T-helper 2 cell treated with Interferon-gamma antibody and Interleukin-4, amounts not matched to agents 5 μg/mL and 100 μg/mL, for 36 hours (primary cell): ENCODE data around the gene TACC2.

Experiments used
- DNase-seq: peaks from one replicate; pipeline ENCODE4 v3.0.0; 2021; ENCODE audit warnings: low spot score
- H3K27ac Mint-ChIP-seq: one replicate; pipeline ENCODE4 v1.8.0; 2021; ENCODE audit warnings: mild to moderate bottlenecking, mixed read lengths
- H3K27me3 Mint-ChIP-seq: one replicate; pipeline ENCODE4 v1.8.0; 2021; ENCODE audit warnings: low read depth, mixed read lengths
- H3K36me3 Mint-ChIP-seq: one replicate; pipeline ENCODE4 v1.8.0; 2021; ENCODE audit warnings: low read depth, mixed read lengths
- H3K4me1 Mint-ChIP-seq: one replicate; pipeline ENCODE4 v1.8.0; 2021; ENCODE audit warnings: low read depth, mixed read lengths
- H3K4me3 Mint-ChIP-seq: one replicate; pipeline ENCODE4 v1.8.0; 2022; ENCODE audit warnings: mild to moderate bottlenecking, moderate library complexity, mixed read lengths
- H3K9me3 Mint-ChIP-seq: one replicate; pipeline ENCODE4 v1.8.0; 2021; ENCODE audit warnings: mixed read lengths

Gene TACC2

GRCh38 chr10:122176232-122177213 is 187.6 kb downstream of the TACC2 start:
- DNase-seq, result no peak

GRCh38 chr10:122178655-122179054 is 189.7 kb downstream of the TACC2 start:
- no peak overlapping the region for H3K27ac Mint-ChIP-seq
- no peak for DNase-seq

More at GRCh38 chr10:122176232-122177213, 187.6 kb downstream of the TACC2 start:
- H3K4me1 Mint-ChIP-seq, result no peaks in the 10 kb centered on the region
- H3K4me3 Mint-ChIP-seq, result no peak overlapping the region
- no peaks in the 10 kb centered on the region for H3K9me3 Mint-ChIP-seq
- H3K27ac Mint-ChIP-seq, result no peak overlapping the region
- no peaks in the 10 kb centered on the region for H3K36me3 Mint-ChIP-seq
- no peaks in the 10 kb centered on the region for H3K27me3 Mint-ChIP-seq

GRCh38 chr10:122181041-122181732 is 192.2 kb downstream of the TACC2 start:
- no peak for DNase-seq
- Mint-ChIP-seq H3K9me3 (no peaks in the 10 kb centered on the region), H3K27me3 (no peaks in the 10 kb centered on the region), H3K27ac (no peak overlapping the region), H3K4me1 (no peaks in the 10 kb centered on the region), H3K4me3 (no peak overlapping the region), H3K36me3 (no peaks in the 10 kb centered on the region)

More at GRCh38 chr10:122178655-122179054, 189.7 kb downstream of the TACC2 start:
- Mint-ChIP-seq H3K4me3 (no peak overlapping the region), H3K4me1 (no peaks in the 10 kb centered on the region), H3K36me3 (no peaks in the 10 kb centered on the region), H3K27me3 (no peaks in the 10 kb centered on the region), H3K9me3 (no peaks in the 10 kb centered on the region)

GRCh38 chr10:122181876-122182275 is 192.9 kb downstream of the TACC2 start:
- no peak for DNase-seq
- H3K27ac Mint-ChIP-seq, result no peak overlapping the region
- H3K27me3 Mint-ChIP-seq, result no peaks in the 10 kb centered on the region
- H3K36me3 Mint-ChIP-seq, result no peaks in the 10 kb centered on the region
- no peak overlapping the region for H3K4me3 Mint-ChIP-seq
- no peaks in the 10 kb centered on the region for H3K9me3 Mint-ChIP-seq
- H3K4me1 Mint-ChIP-seq, result no peaks in the 10 kb centered on the region

GRCh38 chr10:122182308-122182707 is 193.3 kb downstream of the TACC2 start:
- no peaks in the 10 kb centered on the region for H3K9me3 Mint-ChIP-seq
- H3K27ac Mint-ChIP-seq, result no peak overlapping the region
- H3K27me3 Mint-ChIP-seq, result no peaks in the 10 kb centered on the region
- H3K36me3 Mint-ChIP-seq, result no peaks in the 10 kb centered on the region
- H3K4me1 Mint-ChIP-seq, result no peaks in the 10 kb centered on the region
- H3K4me3 Mint-ChIP-seq, result no peak overlapping the region
- DNase-seq, result no peak

GRCh38 chr10:122184254-122184653 is 195.3 kb downstream of the TACC2 start:
- no peaks in the 10 kb centered on the region for H3K36me3 Mint-ChIP-seq
- H3K4me1 Mint-ChIP-seq, result no peaks in the 10 kb centered on the region
- no peak overlapping the region for H3K4me3 Mint-ChIP-seq
- DNase-seq, result no peak
- H3K27me3 Mint-ChIP-seq, result no peaks in the 10 kb centered on the region
- no peaks in the 10 kb centered on the region for H3K9me3 Mint-ChIP-seq
- H3K27ac Mint-ChIP-seq, result no peak overlapping the region

- no peak overlapping the region for H3K4me3 Mint-ChIP-seq
- no peaks in the 10 kb centered on the region for H3K9me3 Mint-ChIP-seq
- no peak for DNase-seq
- H3K4me1 Mint-ChIP-seq, result no peaks in the 10 kb centered on the region
- no peaks in the 10 kb centered on the region for H3K27me3 Mint-ChIP-seq
- no peak overlapping the region for H3K27ac Mint-ChIP-seq
- no peaks in the 10 kb centered on the region for H3K36me3 Mint-ChIP-seq
Measured at GRCh38 chr10:122185643-122186042, 196.7 kb downstream of the TACC2 start.

- no peak for DNase-seq
- H3K4me3 Mint-ChIP-seq, result no peak overlapping the region
- no peaks in the 10 kb centered on the region for H3K27me3 Mint-ChIP-seq
- H3K27ac Mint-ChIP-seq, result no peak overlapping the region
- no peaks in the 10 kb centered on the region for H3K4me1 Mint-ChIP-seq
- no peaks in the 10 kb centered on the region for H3K36me3 Mint-ChIP-seq
- no peaks in the 10 kb centered on the region for H3K9me3 Mint-ChIP-seq
Measured at GRCh38 chr10:122186816-122187810, 198.2 kb downstream of the TACC2 start.

- no peaks in the 10 kb centered on the region for H3K9me3 Mint-ChIP-seq
- no peaks in the 10 kb centered on the region for H3K4me1 Mint-ChIP-seq
- H3K27ac Mint-ChIP-seq, result no peak overlapping the region
- H3K4me3 Mint-ChIP-seq, result no peak overlapping the region
- H3K36me3 Mint-ChIP-seq, result no peaks in the 10 kb centered on the region
- H3K27me3 Mint-ChIP-seq, result no peaks in the 10 kb centered on the region
- no peak for DNase-seq
Measured at GRCh38 chr10:122188706-122189105, 199.7 kb downstream of the TACC2 start.

- H3K36me3 Mint-ChIP-seq, result no peaks in the 10 kb centered on the region
- H3K9me3 Mint-ChIP-seq, result no peaks in the 10 kb centered on the region
- no peak overlapping the region for H3K4me3 Mint-ChIP-seq
- no peaks in the 10 kb centered on the region for H3K4me1 Mint-ChIP-seq
- H3K27ac Mint-ChIP-seq, result no peak overlapping the region
- no peaks in the 10 kb centered on the region for H3K27me3 Mint-ChIP-seq
- DNase-seq, result no peak
Measured at GRCh38 chr10:122189185-122189584, 200.2 kb downstream of the TACC2 start.

- H3K9me3 Mint-ChIP-seq, result no peaks in the 10 kb centered on the region
- H3K27me3 Mint-ChIP-seq, result no peaks in the 10 kb centered on the region
- H3K36me3 Mint-ChIP-seq, result no peaks in the 10 kb centered on the region
- H3K4me1 Mint-ChIP-seq, result no peaks in the 10 kb centered on the region
- H3K4me3 Mint-ChIP-seq, result no peak overlapping the region
- no peak for DNase-seq
- H3K27ac Mint-ChIP-seq, result no peak overlapping the region
Measured at GRCh38 chr10:122190176-122190943, 201.4 kb downstream of the TACC2 start.

GRCh38 chr10:122191936-122192541 is 203.1 kb downstream of the TACC2 start:
- Mint-ChIP-seq H3K9me3 (no peaks in the 10 kb centered on the region), H3K27me3 (no peaks in the 10 kb centered on the region), H3K4me3 (no peak overlapping the region), H3K4me1 (no peaks in the 10 kb centered on the region), H3K27ac (no peak overlapping the region), H3K36me3 (no peaks in the 10 kb centered on the region)
- DNase-seq, result no peak
